Measurements from ENCODE around the gene CBLB.

- no peak for TF ChIP-seq EP300 (IDR thresholded peaks at IDR 0.05)
- TF ChIP-seq CTCF (IDR thresholded peaks at IDR 0.05), result no peak
- TF ChIP-seq POLR2A (IDR thresholded peaks at IDR 0.05), result no peak
Observed at GRCh38 chr3:105619651-105620050, 249.2 kb downstream of the CBLB start.

Data from tibial nerve (tissue), 4 donors.